MM.1S (cell line): ENCODE results near the gene GLMP.

ENCODE experiments used
- DNase-seq: peaks from one replicate; pipeline ENCODE4 v3.0.0-alpha.2; 2015
- H2AFZ ChIP-seq: fragments of 300-600 bp; sonication (generic); 2 replicates; pipeline ENCODE4 v1.6.0; 2016; ENCODE audit warnings: antibody characterized with exemption, low read length
- H3F3A ChIP-seq: fragments of 300-600 bp; sonication (generic); 2 replicates; pipeline ENCODE4 v1.6.1; 2016; ENCODE audit warnings: mild to moderate bottlenecking, antibody characterized with exemption, low read length, moderate library complexity, mixed read lengths; ENCODE audit not compliant: insufficient read depth
- H3K27ac ChIP-seq: fragments of 300-600 bp; sonication (generic); 2 replicates; pipeline ENCODE4 v1.5.1; 2016; ENCODE audit warnings: mild to moderate bottlenecking, low read length
- H3K27me3 ChIP-seq: fragments of 300-600 bp; sonication (generic); replicated peaks from 2 replicates; pipeline ENCODE4 v1.6.0; 2016; ENCODE audit warnings: low read length; ENCODE audit not compliant: insufficient read depth
- H3K36me3 ChIP-seq: fragments of 300-600 bp; sonication (generic); replicated peaks from 2 replicates; pipeline ENCODE4 v1.6.1; 2016; ENCODE audit warnings: mild to moderate bottlenecking, low read length, mixed read lengths; ENCODE audit not compliant: insufficient read depth
- H3K4me1 ChIP-seq: fragments of 300-600 bp; sonication (generic); 2 replicates; pipeline ENCODE4 v1.6.1; 2016; ENCODE audit warnings: low read length, mixed read lengths
- H3K4me2 ChIP-seq: fragments of 300-600 bp; sonication (generic); 2 replicates; pipeline ENCODE4 v1.6.0; 2016; ENCODE audit warnings: low read depth, low read length
- H3K4me3 ChIP-seq: fragments of 300-600 bp; sonication (generic); 2 replicates; pipeline ENCODE4 v1.5.1; 2016; ENCODE audit warnings: low read length, mixed read lengths
- H3K79me2 ChIP-seq: fragments of 300-600 bp; sonication (generic); 2 replicates; pipeline ENCODE4 v1.6.1; 2016; ENCODE audit warnings: mixed run types, low read length, mixed read lengths
- H3K9ac ChIP-seq: fragments of 300-600 bp; sonication (generic); 2 replicates; pipeline ENCODE4 v1.6.1; 2016; ENCODE audit warnings: low read length, mixed read lengths
- H3K9me2 ChIP-seq: fragments of 300-600 bp; sonication (generic); replicated peaks from 2 replicates; pipeline ENCODE4 v1.6.1; 2016; ENCODE audit warnings: mild to moderate bottlenecking, low read length, mixed read lengths; ENCODE audit not compliant: insufficient read depth
- H3K9me3 ChIP-seq: fragments of 300-600 bp; sonication (generic); replicated peaks from 2 replicates; pipeline ENCODE4 v1.6.1; 2016; ENCODE audit warnings: mild to moderate bottlenecking, low read length, mixed read lengths; ENCODE audit not compliant: insufficient read depth
- H4K20me1 ChIP-seq: fragments of 300-600 bp; sonication (generic); 2 replicates; pipeline ENCODE4 v1.6.1; 2016; ENCODE audit warnings: mild to moderate bottlenecking, low read length, moderate library complexity, mixed read lengths; ENCODE audit not compliant: insufficient read depth
- EZH2 ChIP-seq: fragments of 300-600 bp; sonication (generic); optimal IDR thresholded peaks from 2 replicates; pipeline ENCODE3; 2017; ENCODE audit warnings: low read depth, mild to moderate bottlenecking, antibody characterized with exemption, low read length, mixed read lengths
- EZH2phosphoT487 ChIP-seq: fragments of 300-600 bp; sonication (generic); IDR thresholded peaks from 2 replicates; pipeline ENCODE4 v1.6.1; 2018; ENCODE audit warnings: antibody characterized with exemption, low read length
- TF ChIP-seq, protein P1 (sequence below): fragments of 300-600 bp; sonication (generic); IDR thresholded peaks from 2 replicates; pipeline ENCODE4 v1.5.1; 2016; ENCODE audit warnings: antibody characterized with exemption, low read length, mixed read lengths

Gene GLMP

DNA sequence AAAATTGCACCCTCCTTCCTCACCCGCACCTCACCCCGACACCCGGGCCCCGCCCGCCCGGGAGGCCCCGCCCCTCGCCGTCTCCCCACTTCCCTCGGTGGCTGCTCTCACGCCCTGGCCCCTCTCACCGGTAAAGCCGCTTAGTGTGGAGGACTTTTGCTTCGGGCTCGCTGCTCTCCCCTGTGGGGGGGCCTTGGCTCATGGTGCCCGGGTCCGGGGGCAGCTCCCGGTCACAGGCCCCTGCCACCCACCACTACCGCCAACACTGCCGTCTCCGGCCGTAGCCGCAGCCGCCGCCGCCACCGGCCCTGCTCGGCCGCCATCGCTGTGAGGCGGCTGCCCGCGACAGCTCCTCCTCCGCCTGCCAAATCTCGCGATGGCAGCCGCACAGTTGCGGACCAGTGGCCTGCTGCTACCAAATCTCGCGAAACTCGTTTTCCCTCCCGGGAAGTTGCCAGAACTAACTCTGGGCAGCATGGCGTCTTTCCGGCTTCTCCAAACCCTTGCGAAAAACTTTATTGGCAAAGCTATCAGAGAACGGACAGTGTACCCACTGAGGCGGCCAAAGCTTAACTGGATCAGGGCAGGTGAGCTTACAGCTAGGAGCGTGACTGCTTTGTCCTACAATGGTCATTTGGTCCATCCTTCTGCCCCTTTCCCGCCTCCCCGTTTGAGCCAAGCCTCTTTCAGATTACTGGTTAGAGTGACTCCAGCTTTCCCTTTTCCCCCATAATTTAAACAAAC is 12.8 kb downstream of the GLMP start, which contains the start of gene SMG5:
Gene SMG5, minus strand, starts transcription at position 347 of the 744 bp plus-strand sequence. Its CDS starts 145 bp downstream, at position 202.
- H3K9me3 ChIP-seq, result no peaks in the 10 kb centered on the region
- peak within 1 kb of the TSS; percentile 79 for H3K9ac ChIP-seq
- peak; percentile 100 for DNase-seq
- H3K27me3 ChIP-seq, result no peaks in the 10 kb centered on the region
- TF ChIP-seq EZH2phosphoT487, result no peak
- TF ChIP-seq EZH2, result no peak
- TF ChIP-seq, protein P1, sequence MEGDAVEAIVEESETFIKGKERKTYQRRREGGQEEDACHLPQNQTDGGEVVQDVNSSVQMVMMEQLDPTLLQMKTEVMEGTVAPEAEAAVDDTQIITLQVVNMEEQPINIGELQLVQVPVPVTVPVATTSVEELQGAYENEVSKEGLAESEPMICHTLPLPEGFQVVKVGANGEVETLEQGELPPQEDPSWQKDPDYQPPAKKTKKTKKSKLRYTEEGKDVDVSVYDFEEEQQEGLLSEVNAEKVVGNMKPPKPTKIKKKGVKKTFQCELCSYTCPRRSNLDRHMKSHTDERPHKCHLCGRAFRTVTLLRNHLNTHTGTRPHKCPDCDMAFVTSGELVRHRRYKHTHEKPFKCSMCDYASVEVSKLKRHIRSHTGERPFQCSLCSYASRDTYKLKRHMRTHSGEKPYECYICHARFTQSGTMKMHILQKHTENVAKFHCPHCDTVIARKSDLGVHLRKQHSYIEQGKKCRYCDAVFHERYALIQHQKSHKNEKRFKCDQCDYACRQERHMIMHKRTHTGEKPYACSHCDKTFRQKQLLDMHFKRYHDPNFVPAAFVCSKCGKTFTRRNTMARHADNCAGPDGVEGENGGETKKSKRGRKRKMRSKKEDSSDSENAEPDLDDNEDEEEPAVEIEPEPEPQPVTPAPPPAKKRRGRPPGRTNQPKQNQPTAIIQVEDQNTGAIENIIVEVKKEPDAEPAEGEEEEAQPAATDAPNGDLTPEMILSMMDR, result no peak
- peak within 1 kb of the TSS; percentile 68 for H3K27ac ChIP-seq
- H3F3A ChIP-seq, result peaks cover 7% of the 10 kb centered on the region
- peak within 1 kb of the TSS; percentile 77 for H2AFZ ChIP-seq
- peaks cover 14% of the 10 kb centered on the region for H3K36me3 ChIP-seq
- H3K79me2 ChIP-seq, result peaks cover 76% of the 10 kb centered on the region
- H3K4me1 ChIP-seq, result peaks cover 23% of the 10 kb centered on the region; the same call in 1 of the 2 replicates
- 0 out of 2 replicates have a peak, but pooled peaks cover 3% of the 10 kb centered on the region for H4K20me1 ChIP-seq
- H3K4me3 ChIP-seq, result peak within 1 kb of the TSS; percentile 84
- no peaks in the 10 kb centered on the region for H3K9me2 ChIP-seq
- peak within 1 kb of the TSS; percentile 90 for H3K4me2 ChIP-seq

GRCh38 chr1:156281693-156282478 is 13.6 kb downstream of the GLMP start:
- DNase-seq, result peak; percentile 47
- peaks cover 81% of the 10 kb centered on the region for H3K79me2 ChIP-seq
- H3K27me3 ChIP-seq, result no peaks in the 10 kb centered on the region
- no peaks in the 10 kb centered on the region for H3K9me3 ChIP-seq
- no peaks in the 10 kb centered on the region for H3K9me2 ChIP-seq
- H3K4me1 ChIP-seq, result peaks cover 23% of the 10 kb centered on the region; the same call in 1 of the 2 replicates
- H3K4me3 ChIP-seq, result peak overlapping the region; percentile 84
- H4K20me1 ChIP-seq, result 0 out of 2 replicates have a peak, but pooled peaks cover 3% of the 10 kb centered on the region
- TF ChIP-seq, protein P1, result no peak
- TF ChIP-seq EZH2phosphoT487 (no peak), EZH2 (no peak)
- peak overlapping the region; percentile 90 for H3K4me2 ChIP-seq
- peak overlapping the region; percentile 68 for H3K27ac ChIP-seq
- peaks cover 17% of the 10 kb centered on the region for H3K36me3 ChIP-seq
- peak overlapping the region; percentile 79 for H3K9ac ChIP-seq
- H3F3A ChIP-seq, result peaks cover 7% of the 10 kb centered on the region
- peak overlapping the region; percentile 56; the same call in 1 of the 2 replicates for H2AFZ ChIP-seq

DNA sequence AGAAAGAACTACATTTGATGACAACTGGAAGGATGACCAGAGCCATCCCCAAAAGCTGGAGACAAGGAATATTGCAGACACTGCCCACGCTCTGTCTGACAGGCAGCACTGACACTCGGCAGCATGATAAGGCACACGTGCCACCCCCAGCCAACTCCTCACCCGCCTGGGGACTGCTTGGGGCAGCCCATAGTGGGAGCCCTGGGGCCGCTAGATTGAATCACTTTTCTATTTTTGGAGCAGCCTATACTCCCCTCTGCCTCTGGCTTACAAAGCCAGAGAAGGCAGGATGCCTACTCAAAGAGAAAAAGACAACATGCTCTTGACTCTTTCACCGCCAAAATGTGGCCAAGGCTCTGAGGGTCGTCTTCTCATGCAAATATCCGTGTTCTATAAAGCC is 14.2 kb downstream of the GLMP start:
- Histone ChIP-seq H3K36me3 (peaks cover 21% of the 10 kb centered on the region), H3K27ac (peak overlapping the region; percentile 68)

More for the DNA sequence above, 14.2 kb downstream of the GLMP start:
- Histone ChIP-seq H3K4me1 (peaks cover 23% of the 10 kb centered on the region; the same call in 1 of the 2 replicates), H3K9me2 (no peaks in the 10 kb centered on the region), H4K20me1 (0 out of 2 replicates have a peak, but pooled peaks cover 3% of the 10 kb centered on the region), H3K9ac (peak overlapping the region; percentile 79), H3K4me2 (peak overlapping the region; percentile 90), H3K4me3 (peak overlapping the region; percentile 84), H2AFZ (no peak overlapping the region), H3K79me2 (peaks cover 83% of the 10 kb centered on the region), H3F3A (peaks cover 7% of the 10 kb centered on the region), H3K9me3 (no peaks in the 10 kb centered on the region), H3K27me3 (no peaks in the 10 kb centered on the region)
- TF ChIP-seq, protein P1, result peak; percentile 43
- TF ChIP-seq EZH2 (no peak), EZH2phosphoT487 (no peak)
- DNase-seq, result peak; percentile 91
